Effector memory CD4-positive, alpha-beta T cell (primary cell): ENCODE results near the gene HS3ST4.

ENCODE experiments used
- DNase-seq, 3 donors: peaks; one replicate each; pipeline ENCODE4 v3.0.0-alpha.2; 2020
- H3K27ac ChIP-seq: 2 replicates; pipeline ENCODE4 v1.7.0; 2013; ENCODE audit warnings: mild to moderate bottlenecking, low read length, moderate library complexity; ENCODE audit not compliant: insufficient read depth, poor library complexity, severe bottlenecking
- H3K27me3 ChIP-seq: replicated peaks from 2 replicates; pipeline ENCODE4 v1.7.0; 2013; ENCODE audit warnings: mild to moderate bottlenecking, low read length; ENCODE audit not compliant: insufficient read depth, control insufficient read depth, poor library complexity, severe bottlenecking
- H3K36me3 ChIP-seq: 2 replicates; pipeline ENCODE4 v1.7.0; 2013; ENCODE audit warnings: mild to moderate bottlenecking, low read length, moderate library complexity; ENCODE audit not compliant: control insufficient read depth, insufficient read depth
- H3K4me1 ChIP-seq: 2 replicates; pipeline ENCODE4 v1.7.0; 2013; ENCODE audit warnings: low read length, mild to moderate bottlenecking; ENCODE audit not compliant: control insufficient read depth, insufficient read depth, poor library complexity, severe bottlenecking
- H3K4me3 ChIP-seq: 2 replicates; pipeline ENCODE4 v1.7.0; 2013; ENCODE audit warnings: low read length, low read depth, mild to moderate bottlenecking; ENCODE audit not compliant: insufficient read depth, poor library complexity, severe bottlenecking
- H3K9me3 ChIP-seq: 2 replicates; pipeline ENCODE4 v1.7.0; 2013; ENCODE audit warnings: mild to moderate bottlenecking, low read length, moderate library complexity; ENCODE audit not compliant: control insufficient read depth

HS3ST4 gene

DNA sequence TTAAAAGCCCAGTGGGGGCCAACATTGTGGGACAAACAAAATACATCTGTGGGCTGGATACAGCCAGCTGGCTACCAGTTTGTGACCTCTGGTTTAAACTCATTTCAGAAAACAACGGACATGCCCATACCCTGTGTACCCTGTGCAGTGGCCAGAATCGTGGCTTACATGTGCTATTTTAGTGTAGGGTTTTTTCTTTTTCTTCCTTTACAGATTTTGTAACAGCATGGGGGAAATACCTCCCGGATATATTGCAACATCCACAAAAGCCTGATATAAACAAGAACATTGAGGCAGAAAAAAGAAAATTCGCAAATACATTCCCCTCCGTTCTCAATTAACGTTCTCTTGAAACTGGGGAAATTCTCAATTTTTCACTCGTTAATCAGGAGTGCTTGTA, 7.3 kb downstream of the HS3ST4 start:
- H3K36me3 ChIP-seq: no peaks in the 10 kb centered on the region
- H3K9me3 ChIP-seq: no peaks in the 10 kb centered on the region
- H3K4me1 ChIP-seq: no peaks in the 10 kb centered on the region
- DNase-seq: no peak
- no peak overlapping the region for H3K27ac ChIP-seq
- H3K27me3 ChIP-seq: no peaks in the 10 kb centered on the region
- no peak overlapping the region for H3K4me3 ChIP-seq

DNA sequence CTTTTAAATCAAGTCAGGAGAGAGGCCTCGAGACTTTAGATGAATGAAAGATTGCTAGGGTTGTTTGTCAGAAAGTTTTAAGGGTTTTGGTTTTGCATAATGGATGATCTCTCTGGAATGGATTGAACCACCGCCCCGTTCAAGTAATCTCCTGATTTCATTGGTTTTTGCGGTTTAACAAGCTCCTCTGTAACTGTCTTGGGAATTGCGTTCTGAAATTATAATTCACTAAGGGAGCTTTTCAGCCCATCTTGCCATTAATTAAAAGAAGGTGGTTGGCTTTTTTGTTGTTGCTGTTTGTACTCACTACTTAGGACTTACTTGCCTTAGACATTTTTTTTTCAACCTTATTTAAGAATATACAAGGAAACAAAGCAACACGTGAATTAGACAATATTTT, 8.8 kb downstream of the HS3ST4 start:
- Histone ChIP-seq H3K27ac (no peak overlapping the region), H3K36me3 (no peaks in the 10 kb centered on the region), H3K27me3 (no peaks in the 10 kb centered on the region), H3K4me3 (no peak overlapping the region), H3K4me1 (no peaks in the 10 kb centered on the region), H3K9me3 (no peaks in the 10 kb centered on the region)
- no peak for DNase-seq

DNA sequence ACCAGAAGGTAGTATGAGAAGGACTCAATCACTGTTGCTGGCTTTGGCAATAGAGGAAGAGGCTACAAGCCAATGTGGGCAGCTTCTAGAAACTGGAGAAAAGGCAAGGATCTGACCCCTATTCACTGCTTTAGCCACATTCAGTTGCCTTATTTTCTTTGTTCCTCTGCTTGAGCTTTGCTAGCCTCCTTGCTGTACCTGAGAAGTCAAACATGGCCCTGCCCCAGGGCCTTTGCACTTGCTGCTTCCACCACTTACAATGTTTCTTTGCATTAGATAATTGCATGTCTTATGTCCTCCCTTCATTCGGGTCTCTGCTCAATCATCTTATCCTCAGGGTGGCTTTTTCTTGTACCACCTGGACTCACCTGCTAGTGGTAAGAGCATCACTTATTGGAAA, 15.8 kb downstream of the HS3ST4 start:
- Histone ChIP-seq H3K27me3 (no peaks in the 10 kb centered on the region), H3K36me3 (no peaks in the 10 kb centered on the region), H3K4me1 (no peaks in the 10 kb centered on the region), H3K9me3 (no peaks in the 10 kb centered on the region), H3K27ac (no peak overlapping the region), H3K4me3 (no peak overlapping the region)
- no peak for DNase-seq

DNA sequence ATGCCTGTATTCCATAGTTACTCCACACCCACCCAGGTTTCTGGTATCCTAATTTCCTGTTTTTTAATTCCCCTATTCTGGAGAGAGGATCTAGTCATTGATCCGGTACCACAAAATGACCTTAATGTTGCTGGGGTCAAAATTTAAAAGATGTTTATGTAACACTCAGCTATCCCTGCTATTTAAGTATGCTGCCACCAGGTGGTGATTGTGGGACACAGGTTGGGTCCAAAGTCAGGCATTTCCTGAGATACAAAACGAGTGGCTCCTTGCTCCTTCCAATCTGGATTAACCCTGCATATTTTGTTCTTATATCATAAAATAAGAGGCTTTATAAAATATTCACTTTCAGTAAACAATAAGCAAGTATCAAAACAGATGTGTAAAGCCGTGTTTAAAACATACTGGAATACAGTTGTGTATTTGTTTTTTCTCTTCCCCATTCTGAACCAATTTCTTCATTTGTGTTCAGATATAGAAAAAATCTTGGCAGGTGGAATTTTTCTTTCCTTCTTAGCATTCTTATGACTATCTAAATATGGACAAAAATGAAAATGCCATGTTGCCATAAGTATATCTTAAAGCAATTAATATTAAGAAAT, 16.3 kb downstream of the HS3ST4 start:
- H3K4me1 ChIP-seq: no peaks in the 10 kb centered on the region
- no peak for DNase-seq

DNA sequence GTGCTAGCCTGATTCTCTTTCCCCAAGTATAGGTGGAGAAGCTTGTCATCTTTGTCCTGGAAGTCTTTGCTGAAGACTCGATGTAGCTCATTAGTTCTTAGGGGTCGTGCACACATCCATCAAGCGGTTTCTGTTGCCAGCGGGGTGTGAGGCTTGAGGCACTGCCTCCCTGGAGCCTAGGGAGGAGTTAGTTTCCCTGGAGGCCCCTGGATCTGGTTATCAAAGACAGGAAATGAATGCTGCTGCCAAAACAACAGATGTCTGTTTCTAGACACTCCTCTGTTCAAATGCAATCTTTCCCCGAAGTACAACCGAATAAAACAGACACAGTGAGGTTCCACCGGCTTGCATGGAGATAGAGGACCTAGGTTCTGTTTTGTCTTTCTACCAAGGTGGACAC, 17.5 kb downstream of the HS3ST4 start:
- no peaks in the 10 kb centered on the region for H3K27me3 ChIP-seq
- no peaks in the 10 kb centered on the region for H3K36me3 ChIP-seq
- H3K4me1 ChIP-seq: no peaks in the 10 kb centered on the region
- H3K27ac ChIP-seq: no peak overlapping the region
- H3K4me3 ChIP-seq: no peak overlapping the region
- no peaks in the 10 kb centered on the region for H3K9me3 ChIP-seq
- DNase-seq: no peak

More for the DNA sequence above, 16.3 kb downstream of the HS3ST4 start:
- Histone ChIP-seq H3K4me3 (no peak overlapping the region), H3K36me3 (no peaks in the 10 kb centered on the region), H3K27ac (no peak overlapping the region), H3K9me3 (no peaks in the 10 kb centered on the region), H3K27me3 (no peaks in the 10 kb centered on the region)

DNA sequence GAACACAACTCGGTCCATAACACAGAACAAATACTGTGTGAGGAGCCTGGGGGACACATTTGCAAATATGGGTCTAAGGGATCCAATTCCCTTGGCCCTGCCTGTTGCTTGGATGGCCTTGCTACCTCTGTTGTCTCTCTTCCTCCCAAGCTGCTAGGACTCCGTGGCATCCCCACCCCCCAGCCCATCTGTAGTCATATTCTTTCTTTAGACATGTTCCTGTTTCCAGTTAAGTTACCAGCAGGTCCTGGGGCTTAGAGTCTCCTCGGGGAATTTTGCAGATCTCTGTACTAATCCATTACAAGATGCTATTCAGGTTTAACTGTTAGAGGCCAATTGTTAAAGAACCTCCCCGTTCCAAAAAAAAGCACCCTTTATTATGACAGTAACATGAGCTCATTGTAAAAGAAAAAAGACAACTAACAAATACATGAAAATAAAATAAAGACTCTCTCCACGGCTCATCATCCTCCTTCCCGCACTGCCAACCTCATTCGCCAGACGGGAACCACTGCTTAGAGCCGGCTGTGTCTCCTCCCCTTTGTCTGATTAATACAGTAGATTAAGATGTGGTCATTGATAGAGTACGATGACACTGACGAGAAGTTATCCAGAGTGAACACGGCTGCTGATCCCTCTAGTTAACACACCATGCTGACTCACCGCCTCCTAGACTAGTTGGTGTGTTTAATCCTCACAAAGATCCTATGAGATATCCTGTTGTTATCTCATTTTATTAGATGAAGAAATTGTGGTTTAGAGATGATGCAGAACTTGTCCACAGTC, 22.2 kb downstream of the HS3ST4 start:
- Histone ChIP-seq H3K4me1 (no peaks in the 10 kb centered on the region), H3K36me3 (no peaks in the 10 kb centered on the region), H3K27me3 (no peaks in the 10 kb centered on the region), H3K27ac (no peak overlapping the region), H3K9me3 (no peaks in the 10 kb centered on the region), H3K4me3 (no peak overlapping the region)
- no peak for DNase-seq

DNA sequence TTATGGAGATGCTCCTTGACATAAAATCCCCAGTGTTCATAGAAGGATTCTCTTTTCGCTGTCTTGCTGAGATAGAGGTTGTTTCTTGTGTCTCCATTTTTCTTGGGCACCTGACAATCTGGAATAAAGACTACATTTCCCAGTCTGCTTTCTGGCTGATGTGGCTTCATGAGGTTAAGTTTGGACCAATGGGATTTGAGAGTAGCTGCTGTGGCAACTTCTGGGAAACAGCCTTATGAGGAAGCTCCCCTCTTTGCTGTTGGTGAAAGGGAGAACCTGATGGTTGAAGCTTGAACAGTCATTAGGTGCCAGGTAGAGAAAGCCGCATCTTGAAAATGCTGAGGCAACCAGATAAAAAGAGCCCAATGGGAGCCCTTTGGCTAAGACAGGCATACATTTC, 24.4 kb downstream of the HS3ST4 start:
- H3K4me1 ChIP-seq: no peaks in the 10 kb centered on the region
- no peaks in the 10 kb centered on the region for H3K36me3 ChIP-seq
- H3K27me3 ChIP-seq: no peaks in the 10 kb centered on the region
- DNase-seq: no peak
- H3K9me3 ChIP-seq: no peaks in the 10 kb centered on the region
- no peak overlapping the region for H3K27ac ChIP-seq
- H3K4me3 ChIP-seq: no peak overlapping the region

DNA sequence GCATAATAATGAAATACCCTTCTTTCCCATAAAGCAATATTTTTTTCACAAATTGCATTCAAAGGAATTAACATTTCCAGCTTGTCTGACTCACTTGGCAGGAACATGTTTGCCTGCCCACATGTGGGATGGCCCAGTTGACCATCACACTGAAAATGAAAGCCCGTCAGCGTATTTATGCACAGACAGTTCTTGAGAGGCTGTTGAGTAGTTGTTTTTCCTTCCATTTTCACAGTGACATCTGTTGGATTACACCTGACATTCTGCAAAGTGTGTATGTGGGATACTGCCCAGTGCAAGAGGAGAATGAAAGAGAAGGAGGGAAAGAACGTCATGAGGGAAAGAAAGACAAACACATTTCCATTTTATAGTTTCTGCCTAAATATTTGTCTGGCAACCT, 29.7 kb downstream of the HS3ST4 start:
- Histone ChIP-seq H3K36me3 (no peaks in the 10 kb centered on the region), H3K9me3 (no peaks in the 10 kb centered on the region), H3K27me3 (no peaks in the 10 kb centered on the region), H3K4me1 (no peaks in the 10 kb centered on the region), H3K4me3 (no peak overlapping the region), H3K27ac (no peak overlapping the region)
- no peak for DNase-seq

DNA sequence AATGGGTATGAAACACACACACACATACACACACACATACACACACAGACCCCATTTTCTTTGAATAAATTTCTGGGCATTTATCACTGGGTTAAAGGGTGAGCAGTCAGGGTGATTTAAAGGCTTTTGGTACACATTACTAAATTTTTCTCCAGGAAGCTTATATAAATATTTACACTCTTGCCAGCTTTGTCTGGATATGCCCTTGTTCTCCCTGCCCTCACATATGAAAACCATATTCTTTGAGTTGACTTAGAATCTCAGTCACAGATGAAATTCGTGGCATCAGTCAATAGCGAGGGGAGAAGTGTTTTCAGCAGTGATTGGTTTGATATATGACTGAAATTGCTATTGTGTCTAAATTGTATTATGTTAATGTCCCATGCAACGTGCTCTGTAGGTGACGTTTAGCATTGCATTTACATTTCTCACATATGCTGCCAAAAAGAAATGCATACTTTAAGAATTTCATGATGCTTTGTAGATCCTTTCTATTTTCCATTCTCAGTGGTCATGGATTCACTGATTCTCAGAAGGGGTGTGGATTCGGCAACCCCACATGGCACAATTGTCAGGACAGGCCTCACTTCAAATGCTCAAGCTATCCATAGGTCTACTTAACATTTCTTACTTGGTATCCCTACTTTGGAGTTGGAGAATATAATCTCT, 34.8 kb downstream of the HS3ST4 start:
- H3K4me1 ChIP-seq: no peaks in the 10 kb centered on the region
- DNase-seq: no peak
- no peak overlapping the region for H3K4me3 ChIP-seq
- no peaks in the 10 kb centered on the region for H3K9me3 ChIP-seq
- no peaks in the 10 kb centered on the region for H3K36me3 ChIP-seq
- no peak overlapping the region for H3K27ac ChIP-seq
- H3K27me3 ChIP-seq: no peaks in the 10 kb centered on the region
